ENCODE measurements around the gene ST3GAL6. TPM values are rescaled to one million over a fixed set of nuclear protein-coding genes. Genes with fewer than 3 reads are reported as not detected.
A peak's percentile ranks its signal among the peaks of the same experiment; 100 is the strongest.

ST3GAL6 gene
- total and polyA plus RNA-seq, 2 of the 13 experiments (the other 11 are each of a cell fraction or from before 2014, with no cell fraction given), result 17.5 to 23.2 TPM

GRCh38 chr3:98733053-98733811 lies 29.9 kb upstream of the ST3GAL6 start (continued):
- TF ChIP-seq TFDP1 (CRISPR knock-in tag; IDR thresholded peaks at IDR 0.05; ENCODE audit: borderline replicate concordance), result 0 out of 2 replicates have a peak, but pooled peaks have one; percentile 13
- 0 out of 2 replicates have a peak, but pooled peaks have one; percentile 9 for TF ChIP-seq ISL2 (CRISPR knock-in tag; IDR thresholded peaks at IDR 0.05)
- TF ChIP-seq ZNF678 (CRISPR knock-in tag; IDR thresholded peaks at IDR 0.05), result 0 out of 2 replicates have a peak, but pooled peaks have one; percentile 31
- no peak for TF ChIP-seq HCFC1 (IDR thresholded peaks at IDR 0.05; ENCODE audit: low read depth, low read length)
- 0 out of 2 replicates have a peak, but pooled peaks have one; percentile 43 for TF ChIP-seq ZNF431 (CRISPR knock-in tag; IDR thresholded peaks at IDR 0.05; ENCODE audit: borderline replicate concordance, low read depth)
- TF ChIP-seq ZNF230 (CRISPR knock-in tag; IDR thresholded peaks at IDR 0.05), result no peak
- peak; percentile 26; the same call in 1 of the 2 replicates for TF ChIP-seq ZMYM4 (CRISPR knock-in tag; IDR thresholded peaks at IDR 0.05)
- peak; percentile 54; the same call in 1 of the 2 replicates for TF ChIP-seq BRD4 (CRISPR knock-in tag; IDR thresholded peaks at IDR 0.05)
- 0 out of 2 replicates have a peak, but pooled peaks have one; percentile 21 for TF ChIP-seq ZNF317 (CRISPR knock-in tag; IDR thresholded peaks at IDR 0.05)
- TF ChIP-seq RBM22 (optimal IDR thresholded peaks at IDR 0.05; ENCODE audit: low read length), result no peak
- peak; percentile 86 for TF ChIP-seq UBTF (CRISPR knock-in tag; IDR thresholded peaks at IDR 0.05)
- no peak for TF ChIP-seq ZBTB2 (CRISPR knock-in tag; IDR thresholded peaks at IDR 0.05; ENCODE audit: low read depth)
- no peak for TF ChIP-seq U2AF2 (IDR thresholded peaks at IDR 0.05; ENCODE audit: low read depth, low read length)
- 0 out of 2 replicates have a peak, but pooled peaks have one; percentile 34 for TF ChIP-seq ZNF740 (CRISPR knock-in tag; IDR thresholded peaks at IDR 0.05)
- peak; percentile 6 for TF ChIP-seq RBFOX2 (IDR thresholded peaks at IDR 0.05; ENCODE audit: low read depth, low read length)
- TF ChIP-seq ZNF776 (CRISPR knock-in tag; IDR thresholded peaks at IDR 0.05), result 0 out of 2 replicates have a peak, but pooled peaks have one; percentile 6
- peak; percentile 66 for TF ChIP-seq AGO2 (optimal IDR thresholded peaks at IDR 0.05; ENCODE audit: low read depth, low read length)
- TF ChIP-seq ZC3H4 (CRISPR knock-in tag; IDR thresholded peaks at IDR 0.05; ENCODE audit: borderline replicate concordance), result 0 out of 2 replicates have a peak, but pooled peaks have one; percentile 19
- TF ChIP-seq SSRP1 (CRISPR knock-in tag; IDR thresholded peaks at IDR 0.05), result no peak
- peak; percentile 11; the same call in 1 of the 2 replicates for TF ChIP-seq POGZ (CRISPR knock-in tag; IDR thresholded peaks at IDR 0.05)
- TF ChIP-seq HNRNPL (IDR thresholded peaks at IDR 0.05; ENCODE audit: low read depth, low read length), result peak; percentile 43; the same call in 1 of the 2 replicates
- TF ChIP-seq TAF1 (CRISPR knock-in tag; IDR thresholded peaks at IDR 0.05), result peak; percentile 51; the same call in 1 of the 2 replicates
- TF ChIP-seq PLSCR1 (CRISPR knock-in tag; IDR thresholded peaks at IDR 0.05; ENCODE audit: borderline replicate concordance), result no peak
- TF ChIP-seq DDIT3 (CRISPR knock-in tag; IDR thresholded peaks at IDR 0.05), result no peak
